K562 (cell line): Measurements from ENCODE around the gene PARP1. TPM values are rescaled to one million over a fixed set of nuclear protein-coding genes. Genes with fewer than 3 reads are reported as not detected.

ENCODE experiments used
- ATAC-seq: fragments of 200-7000 bp; cut with Tn5 transposase; 3 replicates; pipeline ENCODE4 v1.9.1; 2020; ENCODE audit warnings: moderate library complexity
- BruUV-seq: library from RNA; stranded (reverse); fragments of 400-500 nt; replicated peaks from 2 replicates; lab custom pipeline; 2021; lab: Mats Ljungman, UMichigan
- CTCF ChIA-PET: fragments of 300-600 bp; formaldehyde crosslinking; extraction: SDS; loops from one replicate; lab custom pipeline; 2021; ENCODE audit warnings: low intra/inter-chr PET ratio; lab: Yijun Ruan, JAX
- POLR2A ChIA-PET: fragments of 300-600, 350-650 bp; sonication (Branson Sonifier 250); formaldehyde crosslinking; extraction: SDS; loops from one replicate; lab custom pipeline; 2021; ENCODE audit warnings: antibody characterized with exemption, inconsistent platforms; lab: Yijun Ruan, JAX
- DNase-seq, 4 experiments: peaks; one replicate each; pipeline versions ENCODE4 v3.0.0 to v3.0.0-alpha.2; 2011 to 2018; ENCODE audit warnings: low spot score in 3 of 4, mixed read lengths in 3 of 4; ENCODE audit errors: extremely low read depth in 1 of 4
- FAIRE-seq: peaks from 2 replicates; lab custom pipeline; 2011; peaks lifted over from hg19 to GRCh38; lab: Jason Lieb, UNC
- H2AFZ ChIP-seq: 2 replicates; pipeline ENCODE4 v1.6.0; 2011; ENCODE audit warnings: low read depth, low read length, control low read depth, inconsistent platforms
- H3K27ac ChIP-seq: fragments of 200-600 bp; 3 replicates; pipeline ENCODE4 v1.8.0; 2011; ENCODE audit warnings: low read depth, mild to moderate bottlenecking, control low read depth, inconsistent platforms, low read length, moderate library complexity, mixed read lengths; ENCODE audit errors: extremely low read depth
- H3K27me3 ChIP-seq, 2 experiments: fragments of 300-600 bp in 1 of 2; 2 replicates in 1 of 2; 3 replicates in 1 of 2; pipeline versions ENCODE4 v1.6.0 to v1.8.0; 2011; ENCODE audit warnings: inconsistent platforms in 2 of 2, low read length in 2 of 2, mild to moderate bottlenecking in 1 of 2, mixed read lengths in 1 of 2, moderate library complexity in 1 of 2; ENCODE audit not compliant: control insufficient read depth in 2 of 2, insufficient read depth in 2 of 2
- H3K36me3 ChIP-seq: fragments of 300-600 bp; 3 replicates; pipeline ENCODE4 v1.8.0; 2011; ENCODE audit warnings: mild to moderate bottlenecking, low read length, inconsistent platforms; ENCODE audit not compliant: control insufficient read depth, insufficient read depth
- H3K4me1 ChIP-seq, 2 experiments: fragments of 200-600 bp in 1 of 2; replicated peaks in 1 of 2; 2 replicates in 1 of 2; 3 replicates in 1 of 2; pipeline versions ENCODE4 v1.5.1 to v1.8.0; 2011; ENCODE audit warnings: inconsistent platforms in 2 of 2, low read length in 2 of 2, mild to moderate bottlenecking in 1 of 2, mixed read lengths in 1 of 2, moderate library complexity in 1 of 2; ENCODE audit not compliant: control insufficient read depth in 2 of 2, insufficient read depth in 2 of 2
- H3K4me2 ChIP-seq: 2 replicates; pipeline ENCODE4 v1.6.1; 2011; ENCODE audit warnings: low read length, control low read depth, inconsistent platforms, mixed read lengths; ENCODE audit not compliant: insufficient read depth
- H3K4me3 ChIP-seq: fragments of 200-600 bp; sonication (generic), shearing (Covaris generic); 2 replicates; pipeline ENCODE4 v1.5.1; 2016; ENCODE audit warnings: control low read depth, inconsistent platforms
- H3K79me2 ChIP-seq: fragments of 200-600 bp; 3 replicates; pipeline ENCODE4 v1.8.0; 2011; ENCODE audit warnings: low read length, inconsistent platforms; ENCODE audit not compliant: control insufficient read depth, insufficient read depth
- H3K9ac ChIP-seq, 2 experiments: 2 replicates each; pipeline versions ENCODE4 v1.6.0 to v1.6.1; 2011; ENCODE audit warnings: low read depth in 2 of 2, low read length in 2 of 2, control low read depth in 1 of 2, inconsistent platforms in 1 of 2, mild to moderate bottlenecking in 1 of 2, mixed read lengths in 1 of 2; ENCODE audit not compliant: insufficient read depth in 1 of 2
- H3K9me1 ChIP-seq: one replicate; pipeline ENCODE4 v1.6.0; 2011; ENCODE audit warnings: inconsistent platforms, mild to moderate bottlenecking, low read length, moderate library complexity; ENCODE audit not compliant: control insufficient read depth, insufficient read depth
- H3K9me3 ChIP-seq: replicated peaks from 2 replicates; pipeline ENCODE4 v1.5.1; 2011; ENCODE audit warnings: low read depth, low read length, inconsistent platforms; ENCODE audit not compliant: control insufficient read depth, insufficient read depth
- H4K20me1 ChIP-seq: replicated peaks from 2 replicates; pipeline ENCODE4 v1.6.1; 2011; ENCODE audit warnings: low read length, inconsistent platforms, mixed read lengths; ENCODE audit not compliant: control insufficient read depth, insufficient read depth
- CSDE1 ChIP-seq, 2 experiments: fragments of 450-650 bp; IDR thresholded peaks; 2 replicates each; pipeline ENCODE4 v1.6.1; 2016; ENCODE audit warnings: mild to moderate bottlenecking in 1 of 2
- HDGF ChIP-seq: fragments of 450-650 bp; IDR thresholded peaks from 2 replicates; pipeline ENCODE4 v1.6.1; 2016
- KLF1 ChIP-seq: fragments of 450-650 bp; IDR thresholded peaks from 2 replicates; pipeline ENCODE4 v1.6.1; 2016; ENCODE audit warnings: missing genetic modification characterization, missing compliant biosample characterization
- POU5F1 ChIP-seq: fragments of 150-350 bp; IDR thresholded peaks from 2 replicates; pipeline ENCODE4 v1.6.1; 2014; ENCODE audit warnings: borderline replicate concordance, low read length, low read depth, mild to moderate bottlenecking; ENCODE audit not compliant: partially characterized antibody
- SIN3B ChIP-seq: fragments of 450-650 bp; IDR thresholded peaks from 2 replicates; pipeline ENCODE4 v1.6.1; 2017; ENCODE audit warnings: low read depth, mild to moderate bottlenecking, moderate library complexity
- TAF9B ChIP-seq: fragments of 450-650 bp; IDR thresholded peaks from 2 replicates; pipeline ENCODE4 v1.6.1; 2018; ENCODE audit warnings: mild to moderate bottlenecking; ENCODE audit not compliant: partially characterized antibody
- ZBTB7A ChIP-seq: IDR thresholded peaks from 2 replicates; pipeline ENCODE4 v1.6.1; 2011; ENCODE audit warnings: low read depth, mild to moderate bottlenecking, low read length, moderate library complexity, borderline replicate concordance; ENCODE audit not compliant: control insufficient read depth
- ZKSCAN3 ChIP-seq: fragments of 250-450 bp; sonication (Bioruptor Pico); IDR thresholded peaks from 2 replicates; pipeline ENCODE4 v1.4.0; 2020
- ZNF589 ChIP-seq: fragments of 200-800 bp; sonication (Bioruptor generic); IDR thresholded peaks from 2 replicates; pipeline ENCODE4 v1.6.1; 2016; ENCODE audit warnings: low read depth, missing genetic modification characterization, missing compliant biosample characterization
- WGBS: fragments of 100-300 bp; shearing (Covaris generic); methylation state at CpG from one replicate; pipeline ENCODE4 v1.1.6; 2016; ENCODE audit warnings: low coverage, mixed read lengths; ENCODE audit not compliant: insufficient coverage; ENCODE audit errors: missing lambda C conversion rate; 5-methylcytosine and 5-hydroxymethylcytosine counted together
- in situ Hi-C: fragments of 300-500 bp; cut with MboI; formaldehyde crosslinking; loops from 4 replicates; pipeline ENCODE4 v1.15.0; 2018; ENCODE audit warnings: inconsistent platforms, mixed read lengths
- intact Hi-C: fragments of 100-400 bp; cut with micrococcal nuclease; formaldehyde crosslinking; loops from 2 replicates; pipeline ENCODE4 v1.14.2; 2022
- polyA plus RNA-seq, 8 experiments: library from polyadenylated mRNA; depleted of rRNA in 4 of 8; stranded (reverse) in 5 of 8; unstranded in 3 of 8; fragments of >200 nt; fragmentation: Nextera tagmentation in 2 of 8; fragmentation: Illumina TruSeq in 1 of 8; extraction: Ambion mirVana in 2 of 8; extraction: Trizol in 1 of 8; gene quantifications; 2 replicates each; pipeline versions ENCODE4 v1.2.1 to v1.2.3, GENCODE V29; 2011 to 2014; ENCODE audit warnings: inconsistent platforms in 1 of 8, missing spikeins in 1 of 8
- total RNA-seq, 7 experiments: library from RNA; depleted of rRNA in 6 of 7; stranded (reverse); fragments of >200 nt in 6 of 7; fragmentation: Illumina TruSeq in 2 of 7; extraction: Trizol in 2 of 7; gene quantifications; 2 replicates each; pipeline versions ENCODE4 v1.2.1 to v1.2.3, GENCODE V29; 2011 to 2021; ENCODE audit warnings: low replicate concordance in 1 of 7
- TF ChIP-seq, protein P1 (sequence below), 3 experiments: fragments of 200-800 bp in 1 of 3; fragments of 250-450 bp in 1 of 3; fragments of 450-650 bp in 1 of 3; sonication (Bioruptor Pico) in 1 of 3; sonication (Bioruptor generic) in 1 of 3; formaldehyde crosslinking in 1 of 3; IDR thresholded peaks; 2 replicates each; pipeline versions ENCODE4 v1.6.1 to v1.8.0; 2016 to 2022; ENCODE audit warnings: mild to moderate bottlenecking in 2 of 3, missing genetic modification characterization in 2 of 3, missing compliant biosample characterization in 1 of 3, moderate library complexity in 1 of 3
- TF ChIP-seq, protein P2 (sequence below): fragments of 250-450 bp; sonication (Bioruptor Pico); IDR thresholded peaks from 2 replicates; pipeline ENCODE4 v1.4.0; 2020

The PARP1 gene
- total and polyA plus RNA-seq, 9 of the 15 experiments (the other 6 are each of a cell fraction or from before 2014, with no cell fraction given), result 121 to 306 (median 250) TPM

DNA sequence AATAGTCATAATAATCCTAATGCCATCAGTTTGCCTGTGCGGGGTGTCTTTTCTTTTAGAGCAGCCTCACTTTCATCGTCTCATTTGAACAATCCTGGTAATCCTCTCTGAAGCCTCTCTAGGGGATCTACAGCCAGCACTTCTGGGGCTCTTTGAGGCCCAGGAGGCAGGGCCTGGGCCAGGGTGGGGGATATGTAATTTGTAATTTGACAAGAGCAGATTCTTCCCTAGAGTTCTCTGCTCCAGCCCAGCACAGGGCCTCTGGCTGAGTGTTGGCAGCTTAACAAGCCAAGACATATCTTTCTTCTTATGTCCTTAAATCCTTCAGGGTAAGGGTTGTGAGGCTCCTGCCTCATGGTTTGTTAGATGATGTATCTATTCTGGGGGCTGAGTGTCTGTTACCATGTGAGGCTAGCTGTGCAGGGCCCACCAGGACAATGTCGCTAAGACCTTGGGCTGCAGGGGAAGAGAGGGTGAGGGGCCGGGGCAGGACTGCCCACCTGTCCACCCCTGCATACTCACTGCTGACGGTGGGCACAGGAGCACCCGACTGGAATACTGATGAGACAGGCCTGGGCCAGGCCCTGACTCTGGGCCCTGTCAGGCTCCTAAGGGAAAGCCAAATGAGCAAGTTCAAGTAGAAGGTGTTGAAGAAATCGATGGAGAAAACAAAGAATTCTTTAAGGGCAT is 45.3 kb upstream of the PARP1 start (continued):
- TF ChIP-seq, protein P1, sequence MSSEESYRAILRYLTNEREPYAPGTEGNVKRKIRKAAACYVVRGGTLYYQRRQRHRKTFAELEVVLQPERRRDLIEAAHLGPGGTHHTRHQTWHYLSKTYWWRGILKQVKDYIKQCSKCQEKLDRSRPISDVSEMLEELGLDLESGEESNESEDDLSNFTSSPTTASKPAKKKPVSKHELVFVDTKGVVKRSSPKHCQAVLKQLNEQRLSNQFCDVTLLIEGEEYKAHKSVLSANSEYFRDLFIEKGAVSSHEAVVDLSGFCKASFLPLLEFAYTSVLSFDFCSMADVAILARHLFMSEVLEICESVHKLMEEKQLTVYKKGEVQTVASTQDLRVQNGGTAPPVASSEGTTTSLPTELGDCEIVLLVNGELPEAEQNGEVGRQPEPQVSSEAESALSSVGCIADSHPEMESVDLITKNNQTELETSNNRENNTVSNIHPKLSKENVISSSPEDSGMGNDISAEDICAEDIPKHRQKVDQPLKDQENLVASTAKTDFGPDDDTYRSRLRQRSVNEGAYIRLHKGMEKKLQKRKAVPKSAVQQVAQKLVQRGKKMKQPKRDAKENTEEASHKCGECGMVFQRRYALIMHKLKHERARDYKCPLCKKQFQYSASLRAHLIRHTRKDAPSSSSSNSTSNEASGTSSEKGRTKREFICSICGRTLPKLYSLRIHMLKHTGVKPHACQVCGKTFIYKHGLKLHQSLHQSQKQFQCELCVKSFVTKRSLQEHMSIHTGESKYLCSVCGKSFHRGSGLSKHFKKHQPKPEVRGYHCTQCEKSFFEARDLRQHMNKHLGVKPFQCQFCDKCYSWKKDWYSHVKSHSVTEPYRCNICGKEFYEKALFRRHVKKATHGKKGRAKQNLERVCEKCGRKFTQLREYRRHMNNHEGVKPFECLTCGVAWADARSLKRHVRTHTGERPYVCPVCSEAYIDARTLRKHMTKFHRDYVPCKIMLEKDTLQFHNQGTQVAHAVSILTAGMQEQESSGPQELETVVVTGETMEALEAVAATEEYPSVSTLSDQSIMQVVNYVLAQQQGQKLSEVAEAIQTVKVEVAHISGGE (CRISPR knock-in tag; IDR thresholded peaks at IDR 0.05), result no peak
- TF ChIP-seq ZBTB7A, result no peak

DNA sequence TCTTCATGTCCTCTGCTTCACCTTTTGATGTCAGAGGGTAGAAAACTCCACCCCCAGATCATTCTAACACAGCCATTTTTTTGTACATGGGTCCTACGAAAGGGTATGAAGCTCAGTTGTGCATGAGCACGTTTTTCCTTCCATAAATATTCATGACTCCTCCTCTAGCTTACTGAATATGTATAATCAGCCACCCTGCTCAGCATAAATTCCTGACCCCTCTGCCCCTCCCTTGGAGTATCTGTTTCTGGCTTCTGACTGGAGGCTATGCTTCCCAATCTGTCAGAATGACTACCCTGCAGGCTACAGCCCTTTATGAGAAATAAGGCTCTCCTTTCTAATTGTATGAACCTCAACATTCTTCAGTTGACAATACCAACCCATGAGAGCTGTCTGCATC is 42.8 kb upstream of the PARP1 start:
- H3K9me3 ChIP-seq, result no peaks in the 10 kb centered on the region
- POLR2A ChIA-PET, result interaction anchor here (0.9 to 1.2 kb wide), 2 partner anchors 27 to 99 kb away, joined by 4 read pairs; no protein-coding TSS in a partner anchor
- CTCF ChIA-PET, result no interaction called here
- no peak overlapping the region for H2AFZ ChIP-seq
- peaks cover 27 to 42% of the 10 kb centered on the region in 2 experiments for H3K27me3 ChIP-seq
- H3K4me3 ChIP-seq, result no peak overlapping the region
- no peaks in the 10 kb centered on the region; a peak in 1 of 5 replicates for H3K4me1 ChIP-seq
- no peaks in the 10 kb centered on the region for H4K20me1 ChIP-seq
- FAIRE-seq, result no peak
- DNase-seq, result no peak
- TF ChIP-seq TAF9B (no peak), CSDE1 (IDR thresholded peaks at IDR 0.05) (no peak), HDGF (no peak), SIN3B (no peak), ZNF589 (CRISPR knock-in tag) (no peak), POU5F1 (no peak), KLF1 (tag) (no peak), ZKSCAN3 (no peak)
- TF ChIP-seq, protein P2, sequence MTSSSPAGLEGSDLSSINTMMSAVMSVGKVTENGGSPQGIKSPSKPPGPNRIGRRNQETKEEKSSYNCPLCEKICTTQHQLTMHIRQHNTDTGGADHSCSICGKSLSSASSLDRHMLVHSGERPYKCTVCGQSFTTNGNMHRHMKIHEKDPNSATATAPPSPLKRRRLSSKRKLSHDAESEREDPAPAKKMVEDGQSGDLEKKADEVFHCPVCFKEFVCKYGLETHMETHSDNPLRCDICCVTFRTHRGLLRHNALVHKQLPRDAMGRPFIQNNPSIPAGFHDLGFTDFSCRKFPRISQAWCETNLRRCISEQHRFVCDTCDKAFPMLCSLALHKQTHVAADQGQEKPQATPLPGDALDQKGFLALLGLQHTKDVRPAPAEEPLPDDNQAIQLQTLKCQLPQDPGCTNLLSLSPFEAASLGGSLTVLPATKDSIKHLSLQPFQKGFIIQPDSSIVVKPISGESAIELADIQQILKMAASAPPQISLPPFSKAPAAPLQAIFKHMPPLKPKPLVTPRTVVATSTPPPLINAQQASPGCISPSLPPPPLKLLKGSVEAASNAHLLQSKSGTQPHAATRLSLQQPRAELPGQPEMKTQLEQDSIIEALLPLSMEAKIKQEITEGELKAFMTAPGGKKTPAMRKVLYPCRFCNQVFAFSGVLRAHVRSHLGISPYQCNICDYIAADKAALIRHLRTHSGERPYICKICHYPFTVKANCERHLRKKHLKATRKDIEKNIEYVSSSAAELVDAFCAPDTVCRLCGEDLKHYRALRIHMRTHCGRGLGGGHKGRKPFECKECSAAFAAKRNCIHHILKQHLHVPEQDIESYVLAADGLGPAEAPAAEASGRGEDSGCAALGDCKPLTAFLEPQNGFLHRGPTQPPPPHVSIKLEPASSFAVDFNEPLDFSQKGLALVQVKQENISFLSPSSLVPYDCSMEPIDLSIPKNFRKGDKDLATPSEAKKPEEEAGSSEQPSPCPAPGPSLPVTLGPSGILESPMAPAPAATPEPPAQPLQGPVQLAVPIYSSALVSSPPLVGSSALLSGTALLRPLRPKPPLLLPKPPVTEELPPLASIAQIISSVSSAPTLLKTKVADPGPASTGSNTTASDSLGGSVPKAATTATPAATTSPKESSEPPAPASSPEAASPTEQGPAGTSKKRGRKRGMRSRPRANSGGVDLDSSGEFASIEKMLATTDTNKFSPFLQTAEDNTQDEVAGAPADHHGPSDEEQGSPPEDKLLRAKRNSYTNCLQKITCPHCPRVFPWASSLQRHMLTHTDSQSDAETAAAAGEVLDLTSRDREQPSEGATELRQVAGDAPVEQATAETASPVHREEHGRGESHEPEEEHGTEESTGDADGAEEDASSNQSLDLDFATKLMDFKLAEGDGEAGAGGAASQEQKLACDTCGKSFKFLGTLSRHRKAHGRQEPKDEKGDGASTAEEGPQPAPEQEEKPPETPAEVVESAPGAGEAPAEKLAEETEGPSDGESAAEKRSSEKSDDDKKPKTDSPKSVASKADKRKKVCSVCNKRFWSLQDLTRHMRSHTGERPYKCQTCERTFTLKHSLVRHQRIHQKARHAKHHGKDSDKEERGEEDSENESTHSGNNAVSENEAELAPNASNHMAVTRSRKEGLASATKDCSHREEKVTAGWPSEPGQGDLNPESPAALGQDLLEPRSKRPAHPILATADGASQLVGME, result no peak
- H3K27ac ChIP-seq, result no peak overlapping the region
- no peak for ATAC-seq
- no peaks in the 10 kb centered on the region for H3K9me1 ChIP-seq
- H3K79me2 ChIP-seq, result no peaks in the 10 kb centered on the region
- intact Hi-C loops (no loop called here), in situ Hi-C loops (no loop called here)
- no peak overlapping the region for H3K9ac ChIP-seq
- WGBS, result 0% methylated on average over 2 of the region's 2 CpGs
- H3K36me3 ChIP-seq, result no peaks in the 10 kb centered on the region
- H3K4me2 ChIP-seq, result no peak overlapping the region
- no TSS peak for BruUV-seq
